H7 (cell line): ENCODE measurements around the gene KCNE3. TPM values are rescaled to one million over a fixed set of nuclear protein-coding genes. Genes with fewer than 3 reads are reported as not detected.

Experiments used
- DNase-seq: peaks from one replicate; pipeline ENCODE4 v3.0.0; 2012
- H3K27me3 ChIP-seq: 2 replicates; pipeline ENCODE4 v1.6.0; 2011; ENCODE audit warnings: mild to moderate bottlenecking, low read length; ENCODE audit not compliant: control insufficient read depth, insufficient read depth
- H3K36me3 ChIP-seq: replicated peaks from 2 replicates; pipeline ENCODE4 v1.5.1; 2011; ENCODE audit warnings: low read length; ENCODE audit not compliant: control insufficient read depth, insufficient read depth
- H3K4me3 ChIP-seq: 2 replicates; pipeline ENCODE4 v1.5.1; 2011; ENCODE audit warnings: low read depth, mild to moderate bottlenecking, control low read depth, low read length, moderate library complexity; ENCODE audit not compliant: insufficient read depth
- total RNA-seq: library from RNA; depleted of rRNA; stranded (reverse); fragments of >200 nt; shearing (Covaris generic); gene quantifications from 2 replicates; pipeline ENCODE4 v1.2.3, GENCODE V29; 2014

Gene KCNE3
- total RNA-seq, 1 experiment from 2014 or later, result 27.5 TPM

GRCh38 chr11:74462009-74462408 is 5.3 kb downstream of the KCNE3 start:
- Histone ChIP-seq H3K27me3 (no peaks in the 10 kb centered on the region), H3K36me3 (no peaks in the 10 kb centered on the region), H3K4me3 (no peak overlapping the region)
- DNase-seq, result peak; percentile 79

- H3K36me3 ChIP-seq, result no peaks in the 10 kb centered on the region
- H3K4me3 ChIP-seq, result no peak overlapping the region
- H3K27me3 ChIP-seq, result no peaks in the 10 kb centered on the region
- no peak for DNase-seq
Observed at GRCh38 chr11:74460481-74461154, 6.7 kb downstream of the KCNE3 start.

GRCh38 chr11:74460065-74460464 is 7.3 kb downstream of the KCNE3 start:
- H3K36me3 ChIP-seq, result no peaks in the 10 kb centered on the region
- H3K4me3 ChIP-seq, result no peak overlapping the region
- no peak for DNase-seq
- H3K27me3 ChIP-seq, result no peaks in the 10 kb centered on the region

- DNase-seq, result no peak
- Histone ChIP-seq H3K27me3 (no peaks in the 10 kb centered on the region), H3K4me3 (no peak overlapping the region), H3K36me3 (no peaks in the 10 kb centered on the region)
Observed at GRCh38 chr11:74459584-74459983, 7.8 kb downstream of the KCNE3 start.

- Histone ChIP-seq H3K27me3 (no peaks in the 10 kb centered on the region), H3K4me3 (no peak overlapping the region), H3K36me3 (no peaks in the 10 kb centered on the region)
- DNase-seq, result no peak
Observed at GRCh38 chr11:74457356-74457755, 10.0 kb downstream of the KCNE3 start.

GRCh38 chr11:74453373-74453975 is 13.9 kb downstream of the KCNE3 start:
- peak; percentile 78 for DNase-seq
- Histone ChIP-seq H3K27me3 (no peaks in the 10 kb centered on the region), H3K36me3 (no peaks in the 10 kb centered on the region), H3K4me3 (no peak overlapping the region)

GRCh38 chr11:74452366-74452765 is 15.0 kb downstream of the KCNE3 start:
- Histone ChIP-seq H3K27me3 (no peaks in the 10 kb centered on the region), H3K36me3 (no peaks in the 10 kb centered on the region), H3K4me3 (no peak overlapping the region)
- DNase-seq, result no peak

- no peak for DNase-seq
- no peaks in the 10 kb centered on the region for H3K27me3 ChIP-seq
Observed at GRCh38 chr11:74450318-74450717, 17.0 kb downstream of the KCNE3 start.

GRCh38 chr11:74449369-74449931 is 17.9 kb downstream of the KCNE3 start:
- peak; percentile 55 for DNase-seq

More at GRCh38 chr11:74450318-74450717, 17.0 kb downstream of the KCNE3 start:
- no peaks in the 10 kb centered on the region for H3K36me3 ChIP-seq
- H3K4me3 ChIP-seq, result no peak overlapping the region

GRCh38 chr11:74447720-74448119 is 19.6 kb downstream of the KCNE3 start:
- no peak for DNase-seq

More at GRCh38 chr11:74449369-74449931, 17.9 kb downstream of the KCNE3 start:
- Histone ChIP-seq H3K36me3 (no peaks in the 10 kb centered on the region), H3K4me3 (no peak overlapping the region), H3K27me3 (no peaks in the 10 kb centered on the region)

GRCh38 chr11:74446532-74446938 is 20.8 kb downstream of the KCNE3 start:
- H3K27me3 ChIP-seq, result no peaks in the 10 kb centered on the region
- DNase-seq, result no peak

More at GRCh38 chr11:74447720-74448119, 19.6 kb downstream of the KCNE3 start:
- no peaks in the 10 kb centered on the region for H3K27me3 ChIP-seq
- no peaks in the 10 kb centered on the region for H3K36me3 ChIP-seq
- H3K4me3 ChIP-seq, result no peak overlapping the region

GRCh38 chr11:74444173-74444826 is 23.0 kb downstream of the KCNE3 start:
- Histone ChIP-seq H3K27me3 (no peaks in the 10 kb centered on the region), H3K36me3 (no peaks in the 10 kb centered on the region), H3K4me3 (no peak overlapping the region)
- no peak for DNase-seq

More at GRCh38 chr11:74446532-74446938, 20.8 kb downstream of the KCNE3 start:
- Histone ChIP-seq H3K4me3 (no peak overlapping the region), H3K36me3 (no peaks in the 10 kb centered on the region)

GRCh38 chr11:74443071-74443864 is 24.1 kb downstream of the KCNE3 start:
- DNase-seq, result no peak
- Histone ChIP-seq H3K4me3 (no peak overlapping the region), H3K27me3 (no peaks in the 10 kb centered on the region), H3K36me3 (no peaks in the 10 kb centered on the region)

- DNase-seq, result no peak
- Histone ChIP-seq H3K27me3 (no peaks in the 10 kb centered on the region), H3K36me3 (no peaks in the 10 kb centered on the region), H3K4me3 (no peak overlapping the region)
Observed at GRCh38 chr11:74442636-74443035, 24.7 kb downstream of the KCNE3 start.
